Activated effector memory CD4-positive, alpha-beta T cell treated with anti-CD3 and anti-CD28 coated beads, Interleukin-2, amount 50 U/mL, for 16 hours (primary cell): ENCODE results near the gene POU2F3.
A peak's percentile ranks its signal among the peaks of the same experiment; 100 is the strongest.

Experiments used
- DNase-seq: peaks from one replicate; pipeline ENCODE4 v3.0.0-alpha.2; 2020

Gene POU2F3

GRCh38 chr11:120288021-120288420 lies 48.1 kb downstream of the POU2F3 start:
- DNase-seq = no peak

- no peak for DNase-seq
Measured at GRCh38 chr11:120289426-120289825, 49.5 kb downstream of the POU2F3 start.

- no peak for DNase-seq
Measured at GRCh38 chr11:120290956-120291355, 51.0 kb downstream of the POU2F3 start.

- no peak for DNase-seq
Measured at GRCh38 chr11:120293038-120293800, 53.3 kb downstream of the POU2F3 start.

GRCh38 chr11:120294096-120294495 lies 54.2 kb downstream of the POU2F3 start:
- no peak for DNase-seq

- DNase-seq = no peak
Measured at GRCh38 chr11:120295099-120295498, 55.2 kb downstream of the POU2F3 start.

- no peak for DNase-seq
Measured at GRCh38 chr11:120296554-120296953, 56.6 kb downstream of the POU2F3 start.

GRCh38 chr11:120298461-120298860 lies 58.5 kb downstream of the POU2F3 start:
- no peak for DNase-seq

- no peak for DNase-seq
Measured at GRCh38 chr11:120302001-120302805, 62.3 kb downstream of the POU2F3 start.

- peak; percentile 76 for DNase-seq
Measured at GRCh38 chr11:120303004-120303637, 63.2 kb downstream of the POU2F3 start.

- DNase-seq = no peak
Measured at GRCh38 chr11:120304526-120304925, 64.6 kb downstream of the POU2F3 start.

GRCh38 chr11:120305286-120305685 lies 65.3 kb downstream of the POU2F3 start:
- no peak for DNase-seq

- no peak for DNase-seq
Measured at GRCh38 chr11:120306519-120307242, 66.7 kb downstream of the POU2F3 start.

GRCh38 chr11:120307476-120307875 lies 67.5 kb downstream of the POU2F3 start:
- DNase-seq = no peak

- no peak for DNase-seq
Measured at GRCh38 chr11:120308081-120308480, 68.1 kb downstream of the POU2F3 start.

- DNase-seq = no peak
Measured at GRCh38 chr11:120310870-120311269, 70.9 kb downstream of the POU2F3 start.

GRCh38 chr11:120314861-120315260 lies 74.9 kb downstream of the POU2F3 start:
- no peak for DNase-seq

GRCh38 chr11:120316880-120317688 lies 77.1 kb downstream of the POU2F3 start:
- DNase-seq = no peak

GRCh38 chr11:120317689-120318480 lies 77.9 kb downstream of the POU2F3 start:
- DNase-seq = no peak

GRCh38 chr11:120318906-120319305 lies 79.0 kb downstream of the POU2F3 start:
- DNase-seq = no peak
